H9 (cell line): Measurements from ENCODE around the gene KHNYN. TPM values are rescaled to one million over a fixed set of nuclear protein-coding genes. Genes with fewer than 3 reads are reported as not detected.

Source experiments
- DNase-seq: peaks from one replicate; pipeline ENCODE4 v3.0.0-alpha.2; 2017
- H2AFZ ChIP-seq: one replicate; pipeline ENCODE4 v1.6.1; 2013; ENCODE audit warnings: mild to moderate bottlenecking, low read length, control low read depth, moderate library complexity
- H2AK5ac ChIP-seq: 2 replicates; pipeline ENCODE4 v1.6.1; 2013; ENCODE audit warnings: low read length, control low read depth, mixed read lengths; ENCODE audit not compliant: insufficient read length
- H2BK120ac ChIP-seq: one replicate; pipeline ENCODE4 v1.6.1; 2013; ENCODE audit warnings: low read depth, mild to moderate bottlenecking, low read length, control low read depth, inconsistent platforms; ENCODE audit not compliant: poor library complexity, severe bottlenecking
- H2BK12ac ChIP-seq: 2 replicates; pipeline ENCODE4 v1.6.1; 2013; ENCODE audit warnings: low read length, control low read depth, mixed read lengths, low read depth; ENCODE audit not compliant: insufficient read length
- H2BK15ac ChIP-seq: 2 replicates; pipeline ENCODE4 v1.6.1; 2013; ENCODE audit warnings: low read depth, low read length, control low read depth
- H2BK20ac ChIP-seq: one replicate; pipeline ENCODE4 v1.6.1; 2013; ENCODE audit warnings: low read depth, mild to moderate bottlenecking, low read length, control low read depth, inconsistent platforms; ENCODE audit not compliant: poor library complexity, severe bottlenecking
- H2BK5ac ChIP-seq: 2 replicates; pipeline ENCODE4 v1.6.1; 2013; ENCODE audit warnings: low read length, control low read depth, mixed read lengths; ENCODE audit not compliant: insufficient read length
- H3K14ac ChIP-seq: 2 replicates; pipeline ENCODE4 v1.6.1; 2013; ENCODE audit warnings: low read length, control low read depth; ENCODE audit not compliant: insufficient read depth
- H3K18ac ChIP-seq: 2 replicates; pipeline ENCODE4 v1.6.1; 2013; ENCODE audit warnings: low read depth, mild to moderate bottlenecking, mixed read lengths, low read length, control low read depth; ENCODE audit not compliant: insufficient read length
- H3K23ac ChIP-seq: 2 replicates; pipeline ENCODE4 v1.6.1; 2013; ENCODE audit warnings: low read length, control low read depth, mixed read lengths, low read depth; ENCODE audit not compliant: insufficient read length
- H3K23me2 ChIP-seq: 2 replicates; pipeline ENCODE4 v1.6.1; 2013; ENCODE audit warnings: low read depth, mild to moderate bottlenecking, mixed read lengths, low read length, control low read depth; ENCODE audit not compliant: insufficient read length, poor library complexity, severe bottlenecking
- H3K27ac ChIP-seq: 2 replicates; pipeline ENCODE4 v1.5.1; 2013; ENCODE audit warnings: low read length, control low read depth, mixed read lengths, low read depth; ENCODE audit not compliant: insufficient read length
- H3K27me3 ChIP-seq: 2 replicates; pipeline ENCODE4 v1.6.1; 2013; ENCODE audit warnings: low read length, control low read depth, inconsistent platforms; ENCODE audit not compliant: insufficient read depth
- H3K4ac ChIP-seq: 2 replicates; pipeline ENCODE4 v1.6.1; 2013; ENCODE audit warnings: low read depth, mild to moderate bottlenecking, control low read depth, inconsistent platforms, low read length, moderate library complexity
- H3K4me1 ChIP-seq: 2 replicates; pipeline ENCODE4 v1.6.1; 2013; ENCODE audit warnings: low read length, control low read depth, inconsistent platforms; ENCODE audit not compliant: insufficient read depth
- H3K4me2 ChIP-seq: 2 replicates; pipeline ENCODE4 v1.6.1; 2013; ENCODE audit warnings: low read length, control low read depth, mixed read lengths; ENCODE audit not compliant: insufficient read length, insufficient read depth
- H3K56ac ChIP-seq: 2 replicates; pipeline ENCODE4 v1.6.1; 2013; ENCODE audit warnings: low read depth, mild to moderate bottlenecking, mixed read lengths, low read length, control low read depth; ENCODE audit not compliant: insufficient read length
- H3K79me1 ChIP-seq: 2 replicates; pipeline ENCODE4 v1.6.1; 2013; ENCODE audit warnings: low read depth, mild to moderate bottlenecking, moderate library complexity, low read length, control low read depth, inconsistent platforms; ENCODE audit not compliant: insufficient read depth, poor library complexity, severe bottlenecking
- H3K79me2 ChIP-seq: 2 replicates; pipeline ENCODE4 v1.6.1; 2013; ENCODE audit warnings: low read length, control low read depth, inconsistent platforms; ENCODE audit not compliant: insufficient read depth
- H3K9ac ChIP-seq: 2 replicates; pipeline ENCODE4 v1.6.1; 2013; ENCODE audit warnings: low read length, control low read depth, mixed read lengths; ENCODE audit not compliant: insufficient read length; ENCODE audit errors: extremely low read depth
- H3K9me3 ChIP-seq: one replicate; pipeline ENCODE4 v1.6.1; 2013; ENCODE audit warnings: low read depth, low read length, inconsistent platforms; ENCODE audit not compliant: control insufficient read depth
- H3T11ph ChIP-seq: one replicate; pipeline ENCODE4 v1.6.1; 2013; ENCODE audit warnings: mild to moderate bottlenecking, low read length, control low read depth, inconsistent platforms
- H4K20me1 ChIP-seq: one replicate; pipeline ENCODE4 v1.6.1; 2013; ENCODE audit not compliant: control insufficient read depth, insufficient read length, insufficient read depth
- H4K5ac ChIP-seq: 2 replicates; pipeline ENCODE4 v1.6.1; 2013; ENCODE audit warnings: low read depth, mild to moderate bottlenecking, mixed read lengths, low read length, control low read depth; ENCODE audit not compliant: insufficient read length
- H4K8ac ChIP-seq: replicated peaks from 2 replicates; pipeline ENCODE4 v1.6.1; 2013; ENCODE audit warnings: low read length, control low read depth, mixed read lengths, low read depth; ENCODE audit not compliant: insufficient read length
- H4K91ac ChIP-seq: 2 replicates; pipeline ENCODE4 v1.6.1; 2013; ENCODE audit warnings: low read depth, mild to moderate bottlenecking, moderate library complexity, mixed read lengths, low read length, control low read depth; ENCODE audit not compliant: insufficient read length
- H3K27ac Mint-ChIP-seq, 3 experiments: 2 replicates in 2 of 3; 3 replicates in 1 of 3; pipeline ENCODE4 v1.8.0; 2020 to 2021; ENCODE audit warnings: mixed read lengths in 3 of 3, mild to moderate bottlenecking in 1 of 3, moderate library complexity in 1 of 3
- H3K27me3 Mint-ChIP-seq: 2 replicates; pipeline ENCODE4 v1.8.0; 2021; ENCODE audit warnings: low read depth, mild to moderate bottlenecking, moderate library complexity, mixed read lengths
- H3K36me3 Mint-ChIP-seq, 3 experiments: 2 replicates in 2 of 3; 3 replicates in 1 of 3; pipeline ENCODE4 v1.8.0; 2020 to 2021; ENCODE audit warnings: low read depth in 3 of 3, mixed read lengths in 3 of 3; ENCODE audit not compliant: insufficient read depth in 1 of 3
- H3K4me1 Mint-ChIP-seq, 2 experiments: 2 replicates each; pipeline ENCODE4 v1.8.0; 2020; ENCODE audit warnings: mixed read lengths in 2 of 2
- H3K4me3 Mint-ChIP-seq, 2 experiments: 2 replicates in 1 of 2; 3 replicates in 1 of 2; pipeline ENCODE4 v1.8.0; 2020 to 2021; ENCODE audit warnings: mild to moderate bottlenecking in 2 of 2, mixed read lengths in 2 of 2, moderate library complexity in 1 of 2
- H3K9me3 Mint-ChIP-seq, 2 experiments: 2 replicates in 1 of 2; 3 replicates in 1 of 2; pipeline ENCODE4 v1.8.0; 2020; ENCODE audit warnings: mild to moderate bottlenecking in 2 of 2, mixed read lengths in 2 of 2, moderate library complexity in 1 of 2
- CTCF ChIP-seq: fragments of 200-600 bp; sonication (generic); conservative IDR thresholded peaks from 3 replicates; pipeline ENCODE4 v1.8.0; 2021; ENCODE audit warnings: antibody characterized with exemption, mild to moderate bottlenecking
- total RNA-seq: library from RNA; stranded (reverse); gene quantifications from 2 replicates; pipeline ENCODE4 v1.2.1, GENCODE V29; 2021

KHNYN gene
- total RNA-seq, 1 experiment from 2014 or later = 30.0 TPM

- Histone ChIP-seq H2BK20ac (no peak overlapping the region), H3K23ac (no peak overlapping the region), H2BK5ac (no peak overlapping the region), H3K14ac (no peak overlapping the region), H4K20me1 (no peaks in the 10 kb centered on the region), H3K27ac (no peak overlapping the region), H3K79me2 (no peaks in the 10 kb centered on the region), H3K4me2 (no peak overlapping the region), H3K23me2 (no peaks in the 10 kb centered on the region), H3T11ph (no peak overlapping the region), H4K8ac (no peak overlapping the region), H2BK120ac (no peak overlapping the region), H3K27me3 (no peaks in the 10 kb centered on the region), H3K4ac (no peak overlapping the region), H3K56ac (no peak overlapping the region), H3K18ac (no peak overlapping the region), H4K5ac (no peak overlapping the region), H2AK5ac (no peak overlapping the region), H4K91ac (no peak overlapping the region), H2AFZ (no peak overlapping the region), H2BK12ac (no peak overlapping the region), H3K79me1 (no peaks in the 10 kb centered on the region), H3K4me1 (no peaks in the 10 kb centered on the region), H3K9me3 (no peaks in the 10 kb centered on the region), H2BK15ac (no peak overlapping the region), H3K9ac (no peak overlapping the region)
- peaks cover 2% of the 10 kb centered on the region; the same call in 1 of the 2 replicates for H3K27me3 Mint-ChIP-seq
- no peak for DNase-seq
- H3K9me3 Mint-ChIP-seq = peaks cover under 1 to 2% of the 10 kb centered on the region in 2 experiments; a peak in 2 of 5 replicates
- peaks cover 0 to 2% (median 0%) of the 10 kb centered on the region in 3 experiments; a peak in 2 of 7 replicates for H3K36me3 Mint-ChIP-seq
- TF ChIP-seq CTCF = no peak
- H3K4me1 Mint-ChIP-seq = no peaks in the 10 kb centered on the region
- no peak overlapping the region for H3K27ac Mint-ChIP-seq
- H3K4me3 Mint-ChIP-seq = no peak overlapping the region
Measured at GRCh38 chr14:24461336-24461735, 31.6 kb downstream of the KHNYN start.
